RCC 7860 (cell line): ENCODE data around the gene WTAP.
"Not testable (repeated sequence)": the region's sequence is repeated elsewhere in the genome, so short reads cannot be mapped to it uniquely, and the experiment has no call there.

Source experiments
- DNase-seq: peaks from one replicate; pipeline ENCODE4 v3.0.0-alpha.2; 2015; ENCODE audit warnings: low spot score
- FAIRE-seq: peaks from 2 replicates; lab custom pipeline; 2012; peaks lifted over from hg19 to GRCh38; lab: Jason Lieb, UNC

Gene WTAP

DNA sequence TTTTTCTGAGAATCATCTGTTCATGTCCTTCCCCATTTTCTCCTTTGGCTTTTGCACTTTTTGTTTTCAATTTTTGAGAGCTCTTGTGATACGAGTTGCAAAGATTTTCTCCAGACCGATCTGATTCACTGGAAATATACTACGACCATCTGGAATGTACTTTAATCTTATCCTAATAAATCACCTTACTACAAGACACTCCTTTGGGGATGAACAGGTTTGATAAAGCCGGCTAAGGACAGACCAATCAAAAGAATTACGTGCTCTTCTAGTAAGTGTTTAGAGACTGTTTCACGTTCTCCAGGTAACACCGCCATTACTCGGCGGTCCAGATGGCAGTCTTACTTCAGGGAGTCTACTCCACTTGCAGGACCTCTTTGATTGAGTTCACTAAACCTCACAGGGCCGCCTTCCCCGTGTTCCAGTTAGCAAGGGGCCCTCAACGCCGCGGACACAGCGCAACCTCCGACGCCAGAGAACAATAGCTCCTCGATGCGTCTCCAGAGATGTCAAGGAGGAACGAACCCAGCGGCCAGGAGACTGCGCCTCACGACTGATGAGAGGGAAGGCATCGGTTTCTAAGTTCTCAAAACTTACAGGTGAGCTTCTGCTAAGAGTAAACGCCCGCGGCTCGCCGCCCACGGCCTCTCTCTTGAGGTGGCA lies 920 bp upstream of the WTAP start:
- FAIRE-seq, result no peak
- no peak for DNase-seq

DNA sequence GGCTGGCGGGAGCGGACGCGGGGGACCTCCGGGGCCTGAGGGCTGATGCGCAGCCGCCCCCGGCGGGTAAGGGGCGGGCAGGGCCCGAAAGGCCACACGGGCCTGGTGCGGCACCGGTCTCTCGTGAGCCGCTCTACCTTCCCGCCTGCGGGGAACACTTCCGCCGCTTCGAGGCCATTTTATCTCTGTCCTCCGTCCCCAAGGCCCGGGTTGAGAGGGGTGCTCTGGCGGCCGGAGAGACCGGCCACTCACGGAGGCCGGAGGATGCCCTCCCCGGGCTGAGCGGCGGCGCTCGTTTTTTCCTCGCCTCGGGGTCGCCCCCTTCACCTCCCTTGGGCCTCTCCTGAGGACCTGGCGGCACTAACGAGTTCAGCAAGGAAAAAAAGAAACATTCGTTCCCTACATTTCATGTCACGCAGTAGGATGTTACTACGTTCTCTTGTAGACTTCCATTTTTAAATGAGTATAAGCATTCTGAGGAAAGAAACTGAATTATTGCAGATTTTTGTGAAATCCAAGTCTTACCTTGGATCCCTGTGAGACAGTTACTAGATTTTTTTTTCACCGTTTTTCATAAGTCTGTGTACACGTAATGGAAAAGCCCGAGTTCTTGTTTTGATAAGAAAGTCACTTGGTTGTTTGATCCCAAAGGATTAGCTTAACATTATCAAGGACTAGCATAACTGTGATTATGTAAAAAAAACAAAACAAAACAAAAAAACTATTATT lies 575 bp downstream of the WTAP start:
- FAIRE-seq (no peak), DNase-seq (no peak)

DNA sequence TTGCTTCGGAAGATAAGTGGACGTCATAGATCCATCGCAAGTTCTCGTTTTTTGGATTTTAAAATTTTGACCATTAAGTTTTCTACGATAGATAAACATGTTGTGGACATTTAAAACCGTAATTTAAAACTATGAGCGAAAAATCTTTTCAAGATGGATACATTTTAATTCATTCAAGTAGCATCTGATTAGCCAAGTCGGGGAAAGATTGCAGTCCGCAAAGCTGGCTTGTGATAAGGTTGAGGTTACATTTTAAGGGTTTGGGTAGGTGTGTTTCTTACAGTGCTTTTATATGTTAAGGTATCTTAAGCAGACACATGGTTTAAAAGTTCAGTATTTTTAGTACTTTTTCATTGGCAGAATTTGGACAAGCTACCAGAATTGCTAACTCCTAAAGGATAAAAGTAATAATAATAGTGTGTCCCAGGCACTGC lies 1.2 kb downstream of the WTAP start:
- FAIRE-seq (no peak), DNase-seq (no peak)

DNA sequence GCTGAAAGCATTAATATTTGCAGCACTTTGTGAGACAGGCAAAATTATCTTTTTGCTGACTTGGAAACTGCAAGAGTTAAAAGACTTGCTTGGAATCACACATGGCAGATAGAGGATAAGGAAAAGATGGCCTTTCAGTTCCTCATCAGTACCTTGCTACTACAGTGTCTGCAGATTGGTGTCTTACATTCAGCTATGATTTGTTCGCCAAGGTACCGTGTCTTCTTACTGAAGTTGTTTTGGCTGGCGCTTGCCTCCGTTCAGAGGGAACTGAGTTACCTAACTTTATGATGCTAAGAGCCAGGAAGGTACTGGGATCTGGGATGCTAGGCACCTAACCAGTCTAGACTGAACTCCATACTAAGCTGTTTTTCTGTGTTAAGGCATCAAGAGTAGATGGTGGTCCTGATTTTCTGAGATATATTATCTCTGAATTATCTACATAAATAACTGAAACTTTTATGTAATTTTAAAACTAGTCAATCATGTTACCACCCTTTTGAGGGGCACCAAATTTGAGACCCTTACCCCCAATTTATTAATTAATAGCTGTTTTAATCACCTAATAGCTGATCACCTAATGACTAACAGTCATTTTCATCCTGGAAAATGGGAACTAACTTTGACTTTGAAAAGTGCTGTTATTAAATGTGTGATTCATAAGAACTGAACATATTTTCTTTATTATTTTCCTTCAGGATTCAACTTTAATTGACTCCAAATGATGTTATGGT lies 2.5 kb downstream of the WTAP start:
- FAIRE-seq (no peak), DNase-seq (no peak)

DNA sequence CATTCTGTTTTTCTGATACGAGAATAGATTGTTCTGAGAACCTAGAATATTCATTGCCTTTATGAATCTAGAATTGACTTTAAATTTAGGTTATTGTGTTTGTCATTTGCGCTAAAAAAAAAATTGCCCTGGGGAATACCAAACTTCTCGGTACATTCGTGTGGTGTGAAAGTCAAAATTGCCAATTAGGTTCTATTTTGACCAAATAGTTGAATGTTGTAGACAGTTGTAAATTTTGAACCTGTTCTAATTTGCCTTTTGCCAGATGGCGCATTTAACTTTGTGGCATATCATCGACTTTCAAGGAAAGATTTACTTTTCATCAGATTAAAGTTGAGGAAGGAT lies 3.0 kb downstream of the WTAP start:
- FAIRE-seq, result no peak

DNA sequence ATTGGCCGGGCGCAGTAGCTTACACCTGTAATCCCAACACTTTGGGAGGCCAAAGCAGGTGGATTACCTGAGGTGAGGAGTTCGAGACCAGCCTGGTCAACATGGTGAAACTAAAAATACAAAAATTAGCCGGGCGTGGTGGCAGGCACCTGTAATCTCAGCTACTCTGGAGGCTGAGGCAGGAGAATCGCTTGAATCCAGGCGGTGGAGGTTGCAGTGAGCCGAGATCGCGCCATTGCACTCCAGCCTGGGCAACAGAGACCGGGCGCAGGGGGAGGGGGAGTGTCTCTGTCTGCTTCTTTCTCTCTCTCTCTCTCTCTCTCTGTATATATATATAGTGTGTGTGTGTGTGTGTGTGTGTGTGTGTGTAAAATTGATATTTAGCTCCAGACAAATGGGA lies 5.2 kb downstream of the WTAP start:
- DNase-seq, FAIRE-seq: not testable (repeated sequence)

More for the DNA sequence above, 3.0 kb downstream of the WTAP start:
- DNase-seq, result no peak

DNA sequence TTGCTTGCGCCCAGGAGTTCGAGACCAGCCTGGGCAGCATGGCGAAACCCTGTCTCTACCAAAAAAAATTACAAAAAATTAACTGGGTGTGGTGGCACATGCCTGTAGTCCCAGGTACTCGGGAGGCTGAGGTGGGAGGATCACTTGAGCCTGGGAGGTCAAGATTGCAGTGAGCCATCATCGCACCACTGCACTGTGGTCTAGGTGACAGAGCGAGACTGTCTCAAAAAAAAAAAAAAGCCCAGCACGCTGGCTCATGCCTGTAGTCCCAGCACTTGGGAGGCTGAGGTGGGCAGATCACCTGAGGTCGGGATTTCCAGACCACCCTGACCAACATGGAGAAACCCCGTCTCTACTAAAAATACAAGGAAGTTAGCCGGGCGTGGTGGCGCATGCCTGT lies 6.1 kb downstream of the WTAP start:
- not testable (repeated sequence) for DNase-seq, FAIRE-seq

DNA sequence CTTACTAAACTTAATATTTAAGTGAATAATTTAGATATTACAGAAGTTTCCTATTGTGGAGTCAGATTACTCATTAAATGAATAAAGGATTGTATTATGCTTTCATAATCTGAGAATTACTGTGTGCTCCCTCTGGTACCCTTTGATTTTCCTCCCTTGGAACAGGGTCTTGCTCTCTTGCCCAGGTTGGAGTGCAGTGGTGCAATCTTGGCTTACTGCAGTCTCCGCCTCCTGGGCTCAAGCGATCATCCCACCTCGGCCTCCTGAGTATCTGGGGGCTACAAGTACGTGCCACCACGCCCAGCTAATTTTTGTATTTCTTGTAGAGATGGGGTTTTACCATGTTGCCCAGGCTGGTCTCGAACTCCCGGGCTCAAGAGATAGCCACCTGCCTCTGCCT lies 9.6 kb downstream of the WTAP start:
- FAIRE-seq (no peak), DNase-seq (no peak)

DNA sequence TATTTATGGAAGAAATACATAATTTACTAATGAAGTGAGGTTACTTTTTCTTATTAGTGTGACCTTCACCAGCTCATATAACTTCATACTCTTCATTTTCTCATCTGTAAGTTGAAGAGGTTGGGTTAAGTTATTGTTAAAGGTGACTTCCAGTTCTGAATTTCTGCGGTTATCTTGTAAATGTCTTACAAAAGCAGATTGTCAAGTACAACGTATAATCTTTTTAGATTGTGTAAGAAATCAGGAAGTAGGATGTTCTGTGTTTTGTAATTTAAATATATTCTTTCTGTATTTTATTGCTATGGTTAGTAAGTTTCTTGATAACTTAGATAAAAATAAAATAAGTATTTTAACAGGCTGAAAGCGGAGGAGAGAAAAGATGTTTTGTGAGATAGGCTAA lies 12.0 kb downstream of the WTAP start:
- FAIRE-seq (no peak), DNase-seq (no peak)

DNA sequence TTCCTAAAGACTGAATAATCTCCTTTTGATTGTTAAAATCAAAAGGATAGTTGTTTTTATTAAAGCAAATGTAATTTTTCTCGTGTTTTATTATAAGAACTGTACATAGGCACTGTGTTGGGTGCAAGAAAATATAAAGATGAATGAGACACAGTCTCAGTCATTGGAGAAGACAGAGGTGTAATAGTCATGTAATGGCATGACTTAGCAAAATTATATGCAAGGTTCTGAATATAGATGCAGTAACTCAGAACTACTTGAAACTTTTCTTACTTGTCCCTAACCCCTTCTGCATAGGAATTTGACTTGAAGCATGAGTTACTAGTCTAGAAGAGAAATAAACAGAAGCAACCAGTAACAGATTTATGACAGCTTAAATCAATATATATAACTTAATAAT lies 14.9 kb downstream of the WTAP start:
- FAIRE-seq (no peak), DNase-seq (no peak)

DNA sequence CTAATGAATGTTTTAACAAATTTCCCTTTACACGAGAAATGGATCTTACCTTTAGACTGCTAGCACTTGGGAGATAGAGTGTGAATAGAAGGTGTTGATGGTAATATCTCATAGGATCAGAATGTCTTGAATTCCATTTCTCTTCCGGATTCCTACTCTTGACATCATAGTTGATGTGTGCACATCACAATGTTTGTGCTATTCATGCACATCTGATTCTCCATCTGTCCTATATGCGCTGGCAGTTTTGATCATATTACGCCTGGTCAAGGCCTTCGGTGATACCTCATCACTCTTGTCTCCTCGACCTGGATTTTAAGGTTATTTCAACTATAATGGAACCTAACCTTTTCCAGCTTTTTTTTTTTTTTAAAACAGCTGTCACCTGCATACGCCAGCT lies 17.8 kb downstream of the WTAP start:
- DNase-seq (no peak), FAIRE-seq (no peak)

DNA sequence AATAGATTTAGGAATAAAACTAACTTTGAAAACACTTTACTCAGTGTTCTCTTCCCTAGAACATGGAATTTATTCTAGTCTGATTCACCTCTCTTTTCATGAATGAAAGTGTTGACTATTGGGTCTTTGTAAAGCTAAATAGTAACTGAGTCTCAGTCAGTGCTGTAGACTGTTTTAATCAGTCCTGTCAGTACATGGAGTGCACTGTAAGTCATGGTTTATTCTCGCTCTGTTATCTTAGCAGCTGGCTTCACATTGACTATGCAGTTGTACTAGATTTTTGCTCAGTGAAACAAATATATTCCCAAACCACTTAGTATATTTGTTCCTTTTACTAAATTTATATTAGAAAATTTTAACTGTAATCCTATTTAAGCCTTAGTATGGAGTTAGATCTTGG lies 19.5 kb downstream of the WTAP start:
- DNase-seq (no peak), FAIRE-seq (no peak)

DNA sequence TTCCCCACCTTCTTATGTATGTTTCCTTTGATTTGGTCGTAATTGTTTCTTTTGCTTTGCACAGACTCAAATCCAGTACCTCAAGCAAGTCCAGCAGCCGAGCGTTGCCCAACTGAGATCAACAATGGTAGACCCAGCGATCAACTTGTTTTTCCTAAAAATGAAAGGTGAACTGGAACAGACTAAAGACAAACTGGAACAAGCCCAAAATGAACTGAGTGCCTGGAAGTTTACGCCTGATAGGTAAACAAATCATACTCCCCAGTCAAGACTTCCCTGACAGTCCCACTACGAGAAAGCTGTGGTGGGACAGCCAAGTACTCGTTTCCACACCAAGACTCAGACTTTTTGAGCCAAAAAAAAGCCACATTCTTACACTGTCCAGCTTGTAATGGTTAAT lies 20.8 kb downstream of the WTAP start:
- FAIRE-seq, DNase-seq: not testable (repeated sequence)

DNA sequence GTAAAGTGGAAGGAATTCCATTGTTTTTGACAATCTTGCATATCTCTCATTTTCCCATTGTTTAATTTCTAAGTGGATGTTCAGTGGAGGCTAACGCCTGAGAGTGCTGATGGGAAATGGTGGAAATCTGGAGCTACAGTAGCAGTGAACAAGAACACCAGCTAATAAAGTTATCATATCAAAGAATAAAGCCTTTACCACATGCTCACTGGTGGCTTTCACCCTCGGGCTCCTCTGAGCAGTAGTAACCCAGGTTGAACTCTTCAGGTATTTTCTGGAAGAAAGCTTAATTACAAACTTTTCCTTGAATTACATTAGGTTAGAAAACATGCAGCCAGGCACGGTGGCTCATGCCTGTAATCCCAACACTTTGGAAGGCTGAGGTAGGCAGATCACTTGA lies 24.1 kb downstream of the WTAP start:
- FAIRE-seq (no peak), DNase-seq (no peak)

DNA sequence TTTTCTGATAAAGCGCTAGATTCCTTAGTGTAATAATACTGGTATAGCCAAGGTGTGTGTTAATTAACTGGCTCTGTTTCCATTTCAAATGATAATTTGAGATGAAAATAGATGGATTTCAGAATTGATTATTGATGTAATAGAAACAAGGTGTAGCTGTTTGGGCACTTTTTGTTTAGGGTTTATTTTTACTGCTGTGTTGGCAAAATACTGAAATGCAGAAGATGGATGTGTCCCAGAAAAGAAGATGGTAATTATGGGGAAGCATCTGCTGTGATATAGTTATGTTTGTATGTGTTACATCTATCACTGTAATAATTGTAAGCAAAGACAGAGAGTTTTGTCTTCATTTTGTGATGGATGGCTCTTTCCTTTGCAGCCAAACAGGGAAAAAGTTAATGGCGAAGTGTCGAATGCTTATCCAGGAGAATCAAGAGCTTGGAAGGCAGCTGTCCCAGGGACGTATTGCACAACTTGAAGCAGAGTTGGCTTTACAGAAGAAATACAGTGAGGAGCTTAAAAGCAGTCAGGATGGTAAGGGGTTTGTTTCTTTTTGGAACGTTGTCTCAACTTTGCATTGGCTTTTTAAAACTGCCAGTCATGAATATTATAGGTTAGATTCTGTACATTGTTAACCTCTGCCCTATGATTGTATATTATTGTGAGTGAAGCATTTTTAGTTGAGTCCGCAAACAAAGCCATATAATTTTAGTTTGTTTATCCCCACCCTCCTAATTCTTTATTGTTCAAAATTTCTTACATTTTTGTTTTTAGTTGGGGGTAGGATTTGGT lies 26.0 kb downstream of the WTAP start:
- FAIRE-seq (no peak), DNase-seq (no peak)

DNA sequence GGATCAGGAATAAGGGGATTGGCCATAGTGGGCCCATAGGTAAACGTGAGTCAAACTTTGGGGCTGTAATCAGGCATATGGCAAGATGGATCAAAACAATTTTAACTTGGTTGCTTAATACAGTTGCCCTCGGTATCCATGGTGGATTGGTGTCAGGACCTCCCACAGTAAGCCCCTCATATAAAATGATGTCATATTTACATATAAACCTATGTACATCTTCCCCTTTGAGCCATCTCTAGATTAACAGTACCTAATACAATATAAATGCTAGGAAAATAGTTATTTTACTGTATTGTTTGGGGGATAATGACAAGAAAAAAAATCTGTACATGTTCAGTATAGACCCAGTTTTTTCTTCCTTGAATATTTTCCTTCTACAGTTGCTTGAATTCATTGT lies 27.1 kb downstream of the WTAP start:
- DNase-seq (no peak), FAIRE-seq (no peak)

DNA sequence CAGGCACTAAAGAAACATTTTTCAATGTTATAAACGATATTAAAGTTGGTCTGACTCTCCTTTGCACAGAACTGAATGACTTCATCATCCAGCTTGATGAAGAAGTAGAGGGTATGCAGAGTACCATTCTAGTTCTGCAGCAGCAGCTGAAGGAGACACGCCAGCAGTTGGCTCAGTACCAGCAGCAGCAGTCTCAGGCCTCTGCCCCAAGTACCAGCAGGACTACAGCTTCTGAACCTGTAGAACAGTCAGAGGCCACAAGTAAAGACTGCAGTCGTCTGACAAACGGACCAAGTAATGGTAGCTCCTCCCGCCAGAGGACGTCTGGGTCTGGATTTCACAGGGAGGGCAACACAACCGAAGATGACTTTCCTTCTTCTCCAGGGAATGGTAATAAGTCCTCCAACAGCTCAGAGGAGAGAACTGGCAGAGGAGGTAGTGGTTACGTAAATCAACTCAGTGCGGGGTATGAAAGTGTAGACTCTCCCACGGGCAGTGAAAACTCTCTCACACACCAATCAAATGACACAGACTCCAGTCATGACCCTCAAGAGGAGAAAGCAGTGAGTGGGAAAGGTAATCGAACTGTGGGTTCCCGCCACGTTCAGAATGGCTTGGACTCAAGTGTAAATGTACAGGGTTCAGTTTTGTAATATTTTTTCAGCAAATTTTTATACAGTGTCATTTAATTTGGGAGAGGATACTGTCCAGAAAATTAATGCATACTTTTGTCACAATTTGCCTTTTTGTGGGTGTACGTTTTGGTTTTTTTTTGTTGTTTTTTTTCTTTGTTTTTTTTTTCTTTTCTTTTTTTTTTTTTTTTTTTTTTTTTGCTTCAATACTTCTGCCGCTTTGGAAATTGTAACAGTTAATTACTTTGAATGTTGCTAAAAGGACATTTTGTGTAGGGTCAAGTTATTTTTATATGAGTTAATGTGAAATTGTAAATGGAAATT lies 27.9 kb downstream of the WTAP start:
- DNase-seq, result no peak
- FAIRE-seq, result no peak

DNA sequence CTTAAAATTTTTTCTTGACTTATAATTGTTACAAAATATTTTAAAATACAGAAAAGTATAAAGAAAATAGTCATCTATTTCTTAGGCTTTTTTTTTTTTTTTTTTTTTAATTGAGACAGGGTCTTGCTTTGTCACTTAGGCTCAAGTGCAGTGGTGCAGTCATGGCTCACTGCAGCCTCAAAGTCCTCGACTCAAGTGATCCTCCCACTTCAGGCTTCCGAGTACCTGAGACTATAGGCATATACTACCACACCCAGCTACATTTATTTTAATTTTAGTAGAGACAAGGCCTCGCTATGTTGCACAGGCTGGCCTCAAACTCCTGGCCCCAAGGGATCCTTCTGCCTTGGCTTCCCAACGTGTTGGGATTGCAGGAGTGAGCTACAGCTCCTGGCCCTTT lies 29.2 kb downstream of the WTAP start:
- FAIRE-seq, result no peak
- no peak for DNase-seq

DNA sequence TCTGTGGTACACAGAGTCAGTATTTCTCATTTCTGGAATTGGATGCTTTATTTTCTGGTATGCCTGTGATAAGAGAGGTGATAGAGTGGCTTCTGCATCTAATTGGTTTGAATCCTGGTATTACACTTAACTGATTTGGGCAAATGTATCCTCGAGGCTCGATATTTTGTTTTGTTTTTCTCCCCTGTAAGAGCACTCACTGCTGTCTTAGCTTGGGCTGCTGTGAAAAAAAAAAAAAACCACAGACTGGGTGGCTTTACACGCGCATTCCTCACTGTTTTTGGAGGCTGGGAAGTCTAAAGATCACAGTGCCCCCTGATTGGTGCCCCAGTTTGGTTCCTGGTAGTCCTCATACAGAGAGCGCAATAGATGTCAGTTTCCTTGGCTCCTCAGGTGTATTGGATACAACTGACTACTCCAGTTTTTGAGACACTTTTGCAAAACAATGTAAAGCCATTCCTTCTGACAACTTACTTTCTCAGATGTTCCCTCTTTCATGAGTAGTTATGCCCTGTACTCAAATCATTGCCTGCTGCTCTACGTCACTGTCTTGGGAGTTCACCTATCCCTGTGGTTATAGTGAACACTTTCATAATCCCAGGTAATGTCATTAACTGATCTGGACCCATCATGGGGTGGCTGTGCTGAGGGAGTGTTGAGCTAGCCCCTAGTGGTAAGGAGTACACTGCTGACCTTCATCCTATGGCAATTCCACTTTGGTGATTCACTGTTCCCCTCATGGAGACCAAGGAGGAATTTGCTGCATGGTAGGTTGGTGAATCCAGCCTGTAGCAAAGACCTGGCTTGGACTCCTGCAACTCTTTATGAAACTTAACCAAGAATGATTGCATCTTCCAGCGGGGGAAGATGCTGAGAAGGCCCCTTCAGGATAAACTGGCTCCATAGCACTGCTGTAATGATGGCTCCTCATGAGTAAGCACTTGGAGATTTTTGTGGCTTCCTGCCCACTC lies 31.0 kb downstream of the WTAP start:
- FAIRE-seq (peak; percentile 88), DNase-seq (peak; percentile 92)
